GM21360 (cell line): ENCODE results near the gene SMPD2.

Source experiments
- ATAC-seq: cut with Tn5 transposase; IDR thresholded peaks from one replicate; pipeline ENCODE4 v1.9.1; 2021; ENCODE audit warnings: mild to moderate bottlenecking, moderate library complexity; ENCODE audit not compliant: unreplicated experiment

SMPD2 gene

DNA sequence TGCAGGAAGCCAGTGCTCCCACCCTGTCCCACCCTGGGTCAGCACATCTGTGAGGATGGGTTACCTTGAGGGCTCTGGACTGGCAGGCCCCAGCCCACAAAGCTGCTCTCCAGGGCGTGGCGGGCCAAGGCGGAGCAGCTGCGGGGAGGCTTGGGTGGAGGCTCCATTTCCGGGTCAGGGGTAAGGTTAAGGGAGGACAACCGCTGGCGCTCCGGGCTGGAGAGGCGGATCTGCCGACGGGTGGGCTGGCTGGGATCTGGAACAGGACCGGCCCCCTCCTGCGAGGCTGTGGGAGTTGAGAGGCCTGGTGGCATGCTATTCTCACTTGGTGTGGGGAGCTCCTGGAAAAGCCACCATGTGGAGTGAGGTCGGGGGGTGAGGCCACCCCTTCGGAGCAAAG, 5.5 kb downstream of the SMPD2 start:
- no peak for ATAC-seq

DNA sequence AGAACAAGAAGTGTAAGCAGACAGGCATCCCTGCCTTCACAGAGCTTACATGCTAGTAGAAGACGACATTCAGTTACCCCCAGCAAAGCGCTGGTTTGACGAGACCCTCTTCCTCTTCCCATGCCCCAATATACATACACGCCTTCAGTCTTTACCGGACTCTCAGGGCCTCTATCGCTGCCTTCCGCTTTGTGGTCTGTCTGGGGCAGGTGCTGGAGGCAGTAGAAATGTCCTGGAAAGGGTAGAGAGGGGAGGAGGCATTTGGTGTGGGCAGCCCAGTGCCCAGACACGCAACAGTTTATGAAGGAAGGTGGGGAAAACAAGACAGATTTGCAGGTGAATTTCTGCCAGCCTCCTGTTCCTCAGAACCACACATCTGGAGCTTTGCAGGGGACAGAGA, 6.0 kb downstream of the SMPD2 start:
- no peak for ATAC-seq

DNA sequence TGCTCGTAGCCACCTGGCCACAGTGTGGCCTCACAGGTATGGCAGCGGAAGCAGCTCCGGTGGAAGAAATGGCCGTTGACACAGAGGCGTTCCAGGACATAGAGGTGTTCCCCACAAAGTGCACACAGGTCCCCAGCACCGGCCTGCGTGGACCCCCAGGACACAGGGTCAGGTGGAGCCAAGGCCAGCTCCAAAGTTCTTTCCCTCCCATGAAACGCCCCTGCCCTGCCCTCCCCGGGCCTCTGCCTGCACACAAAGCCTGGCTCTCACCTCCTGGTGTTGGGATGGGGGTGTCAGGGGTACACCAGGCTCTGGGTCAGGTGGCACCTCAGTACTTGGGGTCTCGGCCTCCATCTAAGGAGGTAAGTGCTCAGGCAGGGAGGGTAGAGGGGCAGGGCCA, 6.6 kb downstream of the SMPD2 start:
- ATAC-seq = no peak

DNA sequence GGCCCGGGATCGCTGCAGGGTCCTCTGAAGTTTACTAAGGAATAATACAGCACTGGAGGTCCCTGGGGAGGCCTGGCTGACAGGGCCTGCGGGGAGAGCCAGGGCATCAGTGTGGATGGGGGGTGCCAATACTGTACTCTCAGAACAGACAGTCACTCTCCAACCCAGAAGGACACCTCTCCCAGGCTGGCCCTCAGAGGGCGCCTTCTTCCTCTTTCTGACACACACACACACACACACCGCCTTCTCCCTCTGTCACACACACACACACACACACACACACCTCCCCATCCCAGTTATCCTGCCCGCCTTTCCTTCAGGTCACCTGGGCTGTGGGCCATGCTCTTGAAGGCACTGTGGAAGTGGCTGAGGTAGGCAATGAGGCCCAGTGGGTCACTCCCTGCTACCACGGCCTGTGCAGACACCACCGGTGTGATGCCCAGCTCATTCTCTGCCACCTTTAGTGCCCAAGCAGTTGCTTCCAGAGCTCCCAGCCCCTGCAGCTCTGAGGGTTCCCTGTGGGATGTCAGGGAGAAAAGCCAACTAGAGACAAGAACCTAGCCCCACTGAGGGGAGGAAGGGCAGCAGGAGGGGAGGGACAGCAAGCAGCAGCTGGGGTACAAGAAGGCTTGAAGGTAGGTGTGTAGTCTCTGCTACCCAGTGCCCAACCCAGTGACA, 7.5 kb downstream of the SMPD2 start:
- ATAC-seq = no peak

DNA sequence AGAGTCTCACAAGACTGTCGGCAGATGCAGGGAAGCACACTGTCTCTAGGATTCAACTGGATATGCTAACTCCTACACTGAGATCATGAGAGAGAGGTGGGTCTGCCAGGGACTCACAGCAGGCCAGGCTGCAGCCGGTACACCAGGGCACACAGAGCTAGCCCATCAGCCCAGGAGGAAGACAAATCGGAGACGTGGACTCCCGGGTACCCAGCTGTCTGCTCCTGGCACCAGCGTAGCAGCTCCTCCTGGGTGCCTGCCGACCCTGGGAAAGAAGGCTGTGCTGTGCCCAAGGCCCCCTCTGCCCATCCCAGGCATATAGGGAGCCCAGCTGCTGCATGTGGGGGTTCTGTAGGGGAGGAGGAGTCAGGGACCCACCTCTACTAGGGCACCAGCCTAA, 8.1 kb downstream of the SMPD2 start:
- ATAC-seq = no peak

DNA sequence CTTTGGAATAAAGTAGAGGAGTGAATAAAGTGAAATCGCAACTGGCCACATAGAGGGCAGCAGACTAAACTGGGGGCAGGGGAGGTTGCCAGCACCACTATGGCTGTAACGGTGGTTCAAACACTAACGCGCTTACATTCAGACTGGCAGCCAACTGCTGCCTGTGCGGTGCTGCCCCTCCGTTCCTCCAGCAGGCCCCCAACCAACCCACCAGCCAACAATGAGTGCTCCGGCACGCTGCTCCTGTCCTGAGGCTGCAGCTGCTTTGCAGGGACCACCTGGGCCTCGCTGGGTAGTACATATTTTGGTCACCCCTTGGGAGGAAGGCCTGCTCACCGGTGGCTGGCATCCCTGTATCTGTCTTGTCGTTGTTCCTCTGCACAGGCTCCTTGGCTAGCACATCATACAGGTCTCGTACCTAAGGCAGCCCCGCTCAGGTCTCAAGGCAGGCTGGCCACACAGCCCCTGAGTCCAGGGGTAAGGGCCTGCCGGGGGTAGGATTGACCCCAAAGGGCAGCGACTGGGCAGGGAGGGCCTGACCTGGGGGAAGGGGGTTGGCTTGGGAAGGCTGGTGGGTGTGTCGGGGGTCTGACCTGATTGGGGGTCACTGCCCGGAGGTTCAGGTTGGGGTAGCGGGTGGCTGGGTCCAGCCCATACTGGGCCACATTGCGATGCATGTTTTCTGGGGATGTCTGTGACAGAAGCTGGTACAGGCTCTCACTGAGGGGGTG, 8.7 kb downstream of the SMPD2 start:
- no peak for ATAC-seq

DNA sequence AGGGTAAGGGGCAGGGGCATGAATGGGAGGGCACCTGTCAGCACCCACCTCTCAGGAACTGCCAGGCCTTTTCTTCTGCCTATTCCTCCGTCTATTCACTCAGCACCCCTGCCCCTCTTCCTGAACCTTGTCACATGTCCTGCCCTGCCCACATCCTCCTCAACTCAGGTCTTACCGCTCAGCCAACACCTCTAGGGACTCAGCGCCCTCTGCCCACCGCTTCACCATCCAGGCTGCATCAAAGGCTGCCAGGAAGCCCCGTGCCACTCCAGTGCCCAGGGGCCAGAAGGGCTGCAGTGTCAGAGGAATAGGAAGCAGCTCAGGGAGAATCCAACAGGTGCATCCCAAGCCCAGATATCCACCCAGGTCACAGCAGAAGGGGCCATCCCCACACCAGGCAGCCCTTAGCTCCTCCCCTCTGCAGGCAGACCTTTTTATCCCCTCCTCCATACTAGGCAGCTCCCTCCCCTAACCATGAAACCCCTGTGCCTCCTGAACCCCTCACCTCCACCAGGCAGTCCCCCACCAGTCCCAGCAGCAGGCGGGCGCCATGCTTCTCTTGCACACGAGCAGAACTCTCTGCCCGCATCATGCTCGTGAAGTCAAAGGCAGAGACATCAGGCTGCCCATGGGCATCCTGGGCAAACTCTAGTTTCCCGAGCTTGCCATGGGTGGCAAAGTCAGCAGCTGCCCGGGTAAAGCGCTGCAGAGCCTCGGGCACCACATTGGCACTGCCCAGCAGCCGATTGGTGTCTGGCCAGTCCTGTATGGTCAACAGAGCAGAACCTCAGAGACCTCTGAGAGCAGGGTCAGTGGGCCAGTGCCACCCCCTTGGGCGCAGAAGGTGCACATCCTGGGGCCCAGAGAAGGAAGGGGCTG, 9.5 kb downstream of the SMPD2 start:
- ATAC-seq = no peak

DNA sequence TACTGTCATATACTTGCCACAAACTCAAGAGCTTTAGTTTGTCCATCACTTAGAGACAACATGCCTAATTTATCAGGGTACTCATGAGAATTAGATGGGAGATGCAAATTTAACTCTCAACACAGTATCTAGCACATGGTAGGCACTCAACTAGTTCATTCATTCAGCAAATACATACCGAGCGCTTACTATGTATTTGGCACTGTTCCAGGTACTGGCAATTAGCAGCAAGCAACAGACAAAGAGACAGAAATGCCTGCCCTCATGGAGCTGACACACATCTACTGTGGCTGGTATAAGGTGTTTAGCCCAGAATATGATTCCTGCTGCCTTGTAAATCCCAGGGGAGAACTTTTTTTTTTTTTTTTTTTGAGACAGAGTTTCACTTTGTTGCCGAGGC, 10.3 kb downstream of the SMPD2 start:
- no peak for ATAC-seq

DNA sequence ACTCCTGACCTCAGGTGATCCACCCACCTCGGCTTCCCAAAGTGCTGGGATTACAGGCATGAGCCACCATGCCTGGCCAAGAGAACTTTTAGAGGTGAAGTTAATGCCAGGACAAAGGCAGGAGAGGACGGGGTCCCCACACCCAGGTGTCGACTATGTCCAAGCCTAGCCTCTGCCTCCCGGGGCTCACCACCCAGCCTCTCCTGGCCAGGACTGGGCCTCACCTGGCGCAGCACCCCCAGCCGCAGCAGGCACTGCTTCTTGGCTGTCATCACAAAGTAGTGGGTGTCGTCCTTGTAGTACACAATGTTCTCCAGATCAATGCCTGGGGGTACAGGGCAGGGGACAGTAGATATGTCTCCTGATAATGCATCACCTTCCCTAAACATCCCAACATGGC, 10.9 kb downstream of the SMPD2 start:
- no peak for ATAC-seq

DNA sequence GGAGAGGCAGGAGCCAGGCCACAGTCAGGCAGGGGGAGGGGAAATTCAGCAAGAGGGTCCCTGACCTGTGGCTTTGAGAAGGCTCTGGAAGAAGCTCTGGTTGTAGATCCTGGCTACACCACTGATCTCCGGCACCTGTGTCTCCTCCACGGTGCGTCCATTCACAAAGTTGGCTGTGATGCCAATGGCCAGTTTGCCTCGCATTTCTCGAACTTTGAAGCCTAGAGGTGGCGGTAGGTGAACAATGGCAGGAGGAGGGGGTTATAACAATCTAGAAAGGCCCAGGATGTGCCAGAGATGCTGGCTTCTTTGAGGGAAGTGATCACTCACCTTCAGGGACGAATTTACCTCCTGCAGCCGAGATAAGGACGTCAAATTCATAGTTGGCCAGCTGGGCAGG, 11.7 kb downstream of the SMPD2 start:
- no peak for ATAC-seq

DNA sequence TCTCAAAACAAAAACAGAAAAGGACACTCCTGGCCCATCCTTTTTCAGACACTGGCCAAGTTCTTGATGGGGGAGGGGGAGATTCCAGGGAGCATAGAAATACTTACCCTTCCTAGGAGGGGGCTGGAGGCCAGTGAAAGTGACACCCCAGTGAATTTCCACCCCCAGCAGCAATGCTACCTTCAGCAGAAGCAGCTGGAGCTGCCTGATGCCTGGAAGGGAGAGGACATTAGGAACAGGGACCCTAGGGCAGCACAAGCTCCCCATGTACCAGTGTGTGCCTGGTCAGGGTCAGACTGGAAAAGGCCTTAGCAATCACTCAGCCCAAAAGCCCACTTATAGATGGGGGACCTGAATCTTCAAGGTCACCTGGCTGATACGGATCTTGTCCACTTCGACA, 12.6 kb downstream of the SMPD2 start:
- ATAC-seq = no peak

DNA sequence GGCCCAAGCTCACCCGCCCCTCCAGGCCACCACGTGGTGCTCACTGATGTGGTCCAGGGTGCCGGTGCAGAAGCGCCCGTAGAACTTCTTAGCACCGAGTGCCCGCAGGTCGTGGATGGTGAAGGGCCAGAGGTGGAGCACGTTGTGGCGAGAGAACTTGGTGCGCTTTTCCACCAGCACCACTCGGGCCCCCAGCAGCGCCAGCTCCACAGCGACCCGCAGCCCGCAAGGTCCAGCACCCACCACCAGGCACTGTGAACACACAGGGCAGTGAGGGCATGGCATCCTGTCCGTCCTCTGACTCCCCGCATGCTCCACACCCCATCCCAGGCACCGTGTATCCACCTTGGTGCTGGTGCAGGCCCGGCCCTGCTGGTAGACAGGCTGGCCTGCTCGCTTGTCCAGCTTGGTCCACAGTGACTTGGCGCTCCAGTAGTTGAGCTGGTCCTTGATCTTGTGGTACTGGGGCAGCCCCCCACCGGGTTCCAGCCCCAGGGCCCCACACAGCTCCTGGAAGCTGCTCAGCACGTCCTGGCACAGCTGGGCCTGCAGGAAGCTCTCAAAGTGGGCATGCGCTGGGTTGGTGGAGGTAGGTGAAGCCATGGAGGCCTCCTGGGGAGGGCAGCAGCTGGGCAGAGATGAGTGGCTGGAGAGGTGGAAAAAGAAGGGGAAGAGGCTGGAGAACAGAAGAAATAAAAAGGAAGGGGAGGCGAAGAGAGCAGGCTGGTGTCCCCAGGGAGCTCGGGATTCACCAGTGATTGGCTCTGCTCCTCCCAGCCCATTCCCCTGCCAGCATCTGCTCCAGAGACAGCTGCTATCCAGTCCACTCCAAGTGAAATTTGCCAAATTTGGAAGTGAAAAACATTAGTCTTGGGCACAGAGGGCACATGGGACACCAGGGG, 13.3 kb downstream of the SMPD2 start:
- no peak for ATAC-seq

DNA sequence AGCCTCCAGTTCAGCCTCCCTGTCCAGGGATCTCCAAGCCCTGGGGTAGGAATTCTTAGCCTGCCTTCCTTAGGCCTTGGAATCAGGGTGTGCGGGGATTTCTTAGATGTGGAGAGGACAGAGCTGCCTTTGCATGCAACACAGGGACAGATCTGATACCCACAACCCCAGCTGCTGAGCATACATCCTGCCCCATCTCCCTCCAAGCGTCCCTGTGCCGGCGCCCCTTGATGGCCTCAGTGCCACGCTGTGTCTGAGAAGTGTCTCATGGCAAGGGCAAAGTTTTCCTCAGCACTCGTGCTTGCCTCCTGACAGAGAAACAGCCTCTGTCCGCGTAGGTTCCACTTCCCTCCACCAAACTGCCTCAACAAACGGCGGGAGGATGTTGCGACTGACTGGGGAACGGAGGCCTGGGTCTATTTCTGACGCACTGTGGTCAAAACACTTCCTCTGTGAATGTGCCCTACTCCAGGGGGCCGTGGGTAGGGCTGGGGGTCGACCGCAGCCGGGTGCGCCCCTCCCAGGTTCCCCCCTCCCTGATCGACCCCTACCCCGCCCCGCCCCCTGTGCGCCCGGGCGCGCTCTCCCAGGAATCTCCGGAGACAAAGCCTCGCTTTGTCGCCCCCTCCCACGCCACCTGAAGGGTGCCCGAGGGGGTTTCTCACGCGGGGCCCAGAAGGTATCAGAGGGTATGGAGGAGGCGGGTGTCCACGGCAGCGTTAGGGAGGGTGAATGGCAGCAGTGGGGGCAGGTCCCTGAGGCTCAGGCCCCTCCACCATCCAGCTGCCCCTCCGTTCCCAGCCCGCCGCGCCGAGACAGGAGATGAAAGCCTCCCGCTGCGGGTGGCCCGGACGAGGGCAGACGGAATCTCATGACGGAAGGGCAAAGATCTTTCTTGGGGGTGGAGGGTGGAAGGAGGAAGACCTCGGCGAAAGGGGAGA, 14.2 kb downstream of the SMPD2 start:
- peak; percentile 24 for ATAC-seq

DNA sequence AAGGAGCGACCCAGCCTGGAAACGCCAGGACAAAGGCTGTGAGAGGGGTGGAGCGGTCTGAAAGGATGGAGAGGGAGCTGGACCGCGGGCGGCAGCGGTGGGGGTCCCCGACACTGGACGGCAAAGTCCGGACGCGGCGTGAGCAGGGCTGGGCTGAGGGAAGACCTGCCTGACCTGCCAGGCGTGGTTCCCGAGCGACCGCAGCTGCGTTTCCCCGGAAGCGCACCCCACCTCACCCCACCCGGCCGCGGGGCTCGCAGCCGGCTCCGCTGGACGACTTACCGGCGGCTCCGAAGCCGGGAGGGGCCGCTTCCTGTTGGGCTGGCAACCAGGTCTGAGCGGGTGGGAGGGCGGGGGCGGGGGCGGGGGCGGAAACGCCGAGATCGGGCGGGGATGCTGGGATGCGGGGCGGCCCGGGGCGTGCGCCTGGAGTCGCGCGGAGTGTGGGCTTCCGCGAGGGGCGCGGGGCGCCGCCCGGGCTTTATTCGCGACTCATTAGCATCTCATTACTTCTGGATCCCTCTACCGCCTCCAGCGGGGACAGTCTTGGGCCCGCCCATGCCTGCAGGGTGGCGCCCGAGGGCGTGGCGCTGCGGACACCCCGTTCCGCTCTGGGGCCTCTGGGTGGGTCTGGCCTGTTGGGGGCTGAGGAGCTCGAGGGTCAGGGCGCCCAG, 15.1 kb downstream of the SMPD2 start, which contains the start of gene MICAL1:
Gene MICAL1 (minus strand): TSS at position 336 of the 674 bp plus-strand sequence. CDS start 1,576 bp downstream, outside the sequence.
- ATAC-seq = peak; percentile 50

DNA sequence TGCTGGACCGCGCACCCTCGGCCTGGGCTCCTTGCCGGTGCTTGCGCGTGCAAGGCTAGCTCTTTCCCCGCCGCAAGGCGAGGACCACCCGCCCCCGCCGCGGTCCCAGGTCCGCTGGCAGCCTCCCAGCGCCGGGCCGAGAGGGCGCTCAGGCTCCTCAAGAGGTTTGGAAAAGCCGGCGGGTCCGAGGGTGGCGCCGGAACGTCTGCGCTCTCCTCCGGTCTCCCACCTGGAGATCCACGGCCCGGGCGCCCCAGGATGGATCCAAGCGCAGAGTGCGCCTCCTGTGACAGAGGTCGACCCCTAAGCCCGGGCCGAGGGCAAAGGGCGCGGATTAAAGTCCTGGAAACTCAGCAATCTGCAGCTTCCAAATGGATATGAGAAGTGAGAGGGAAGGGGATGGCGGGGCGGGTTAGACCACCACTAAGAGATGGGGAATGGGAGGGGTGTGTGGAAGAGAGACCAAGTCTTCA, 15.6 kb downstream of the SMPD2 start:
- no peak for ATAC-seq

DNA sequence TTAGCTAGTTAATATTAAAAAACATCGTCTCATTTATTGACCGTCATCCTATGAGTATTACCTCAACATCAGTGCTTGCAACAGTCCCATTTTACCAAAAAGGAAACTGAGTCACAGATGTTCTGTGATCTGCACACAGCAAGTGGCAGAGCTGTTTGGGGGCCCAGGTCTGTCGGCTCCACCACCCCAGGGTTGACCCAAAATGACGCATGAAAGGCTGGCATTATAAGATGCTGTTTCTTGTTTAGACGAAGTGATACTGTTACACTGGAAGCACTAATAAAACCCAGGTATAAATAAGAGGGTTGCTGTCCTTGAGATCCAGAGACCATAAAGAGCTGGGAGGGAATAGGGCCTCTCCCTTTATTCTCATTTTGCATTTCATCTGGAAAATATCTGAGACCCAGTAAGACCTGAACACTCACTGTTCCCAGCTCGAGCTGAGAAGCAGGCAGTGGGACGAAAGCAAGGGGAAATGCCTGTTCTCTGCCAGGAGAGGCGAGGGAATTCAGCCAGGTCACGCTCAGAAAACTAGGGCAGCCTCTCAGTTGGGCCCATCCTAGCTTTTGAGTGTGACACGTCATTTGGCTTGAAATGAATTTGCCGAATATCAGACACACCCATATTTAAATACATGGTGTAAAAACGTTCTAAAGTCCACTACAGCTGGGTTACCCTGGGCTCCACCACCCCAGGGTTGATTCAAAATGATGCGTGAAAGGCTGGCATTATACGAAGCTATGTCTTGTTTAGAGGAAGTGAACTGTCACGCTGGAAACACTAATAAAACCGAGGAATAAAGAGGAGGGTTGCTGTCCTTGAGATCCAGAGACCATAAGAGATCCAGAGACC, 16.4 kb downstream of the SMPD2 start:
- no peak for ATAC-seq

DNA sequence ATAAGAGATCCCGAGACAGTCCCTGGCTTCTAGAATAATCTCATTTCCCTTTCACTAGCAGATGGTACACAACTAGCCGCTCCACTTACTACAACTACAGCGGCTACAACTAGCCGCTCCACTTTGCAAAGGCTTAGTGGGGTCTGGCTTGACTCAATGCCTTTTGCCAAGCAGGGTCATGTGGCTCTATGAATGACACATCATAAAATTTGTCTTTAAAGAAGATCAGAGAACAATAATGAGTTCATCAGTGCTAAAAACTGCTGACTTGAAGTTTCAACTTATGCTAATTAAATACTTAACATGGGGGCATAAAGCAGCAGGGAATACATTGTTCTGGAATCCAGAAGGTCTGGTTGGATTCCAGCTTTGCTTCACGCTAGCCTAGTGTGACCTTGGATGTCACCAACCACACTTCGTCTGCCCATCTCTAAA, 17.1 kb downstream of the SMPD2 start:
- no peak for ATAC-seq
